ENCODE measurements around the gene NRP2. TPM values are rescaled to one million over a fixed set of nuclear protein-coding genes. Genes with fewer than 3 reads are reported as not detected.

NRP2 gene
- total RNA-seq, 1 experiment from 2014 or later: 1.2 TPM

DNA sequence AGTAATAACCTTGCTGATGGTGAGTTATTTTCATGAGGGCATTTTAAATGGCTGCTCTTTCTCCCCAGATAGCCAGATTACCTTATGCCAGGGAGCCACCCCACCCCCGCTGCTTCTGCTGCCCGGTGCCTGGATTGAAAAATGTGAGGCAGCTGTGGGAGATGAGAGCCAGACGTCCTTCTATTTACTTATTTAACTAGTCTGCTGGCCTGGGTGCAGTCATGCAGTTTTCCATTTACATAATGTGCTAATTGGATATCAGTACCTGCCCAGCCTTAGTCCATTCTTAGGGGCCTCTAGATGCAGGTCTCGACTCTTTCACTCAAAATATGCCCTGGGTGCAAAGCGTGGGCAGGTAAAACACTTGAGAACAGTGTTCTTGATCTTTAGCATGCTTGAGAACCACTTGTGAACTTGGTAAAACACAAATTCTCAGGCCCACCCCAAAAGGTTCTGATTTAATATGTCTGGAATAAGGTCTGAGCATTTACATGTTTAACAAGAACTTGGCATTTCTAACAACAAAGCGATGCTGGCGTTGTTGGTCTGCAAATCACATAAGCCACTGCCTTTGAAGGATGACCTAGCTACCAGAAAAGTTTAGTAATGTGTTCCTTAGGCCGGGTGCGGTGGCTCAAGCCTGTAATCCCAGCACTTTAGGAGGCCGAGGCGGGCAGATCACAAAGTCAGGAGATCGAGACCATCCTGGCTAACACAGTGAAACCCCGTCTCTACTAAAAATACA, 154.3 kb downstream of the NRP2 start:
- TF ChIP-seq FOSL1 (IDR thresholded peaks at IDR 0.05; ENCODE audit: low read depth) (no peak), ATF3 (IDR thresholded peaks at IDR 0.05) (no peak), ZBTB33 (IDR thresholded peaks at IDR 0.05; ENCODE audit: extremely low read depth, insufficient replicate concordance, low read length) (no peak), JUND (IDR thresholded peaks at IDR 0.05) (no peak), EGR1 (IDR thresholded peaks at IDR 0.05; ENCODE audit: low read depth) (no peak), ZNF274 (IDR thresholded peaks at IDR 0.05; ENCODE audit: low read depth, low read length) (no peak), YY1 (IDR thresholded peaks at IDR 0.05; ENCODE audit: extremely low read depth, insufficient replicate concordance, low read depth, low read length) (no peak)
- TF ChIP-seq, protein P1, sequence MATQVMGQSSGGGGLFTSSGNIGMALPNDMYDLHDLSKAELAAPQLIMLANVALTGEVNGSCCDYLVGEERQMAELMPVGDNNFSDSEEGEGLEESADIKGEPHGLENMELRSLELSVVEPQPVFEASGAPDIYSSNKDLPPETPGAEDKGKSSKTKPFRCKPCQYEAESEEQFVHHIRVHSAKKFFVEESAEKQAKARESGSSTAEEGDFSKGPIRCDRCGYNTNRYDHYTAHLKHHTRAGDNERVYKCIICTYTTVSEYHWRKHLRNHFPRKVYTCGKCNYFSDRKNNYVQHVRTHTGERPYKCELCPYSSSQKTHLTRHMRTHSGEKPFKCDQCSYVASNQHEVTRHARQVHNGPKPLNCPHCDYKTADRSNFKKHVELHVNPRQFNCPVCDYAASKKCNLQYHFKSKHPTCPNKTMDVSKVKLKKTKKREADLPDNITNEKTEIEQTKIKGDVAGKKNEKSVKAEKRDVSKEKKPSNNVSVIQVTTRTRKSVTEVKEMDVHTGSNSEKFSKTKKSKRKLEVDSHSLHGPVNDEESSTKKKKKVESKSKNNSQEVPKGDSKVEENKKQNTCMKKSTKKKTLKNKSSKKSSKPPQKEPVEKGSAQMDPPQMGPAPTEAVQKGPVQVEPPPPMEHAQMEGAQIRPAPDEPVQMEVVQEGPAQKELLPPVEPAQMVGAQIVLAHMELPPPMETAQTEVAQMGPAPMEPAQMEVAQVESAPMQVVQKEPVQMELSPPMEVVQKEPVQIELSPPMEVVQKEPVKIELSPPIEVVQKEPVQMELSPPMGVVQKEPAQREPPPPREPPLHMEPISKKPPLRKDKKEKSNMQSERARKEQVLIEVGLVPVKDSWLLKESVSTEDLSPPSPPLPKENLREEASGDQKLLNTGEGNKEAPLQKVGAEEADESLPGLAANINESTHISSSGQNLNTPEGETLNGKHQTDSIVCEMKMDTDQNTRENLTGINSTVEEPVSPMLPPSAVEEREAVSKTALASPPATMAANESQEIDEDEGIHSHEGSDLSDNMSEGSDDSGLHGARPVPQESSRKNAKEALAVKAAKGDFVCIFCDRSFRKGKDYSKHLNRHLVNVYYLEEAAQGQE (IDR thresholded peaks at IDR 0.05; ENCODE audit: low read depth): no peak
- TF ChIP-seq, protein P2, sequence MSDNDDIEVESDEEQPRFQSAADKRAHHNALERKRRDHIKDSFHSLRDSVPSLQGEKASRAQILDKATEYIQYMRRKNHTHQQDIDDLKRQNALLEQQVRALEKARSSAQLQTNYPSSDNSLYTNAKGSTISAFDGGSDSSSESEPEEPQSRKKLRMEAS (IDR thresholded peaks at IDR 0.05): no peak
- POLR2A ChIA-PET: no interaction called here
- no peak overlapping the region for H2AFZ ChIP-seq (ENCODE audit: low read depth, low read length, poor library complexity, severe bottlenecking)
- DNase-seq (ENCODE audit: low read depth, low spot score) (no peak), ATAC-seq (no peak)
- H3K9ac ChIP-seq (ENCODE audit: low read length): no peak overlapping the region
- H3K27ac ChIP-seq (ENCODE audit: low read depth, low read length): no peak overlapping the region
- H3K79me2 ChIP-seq (ENCODE audit: insufficient read depth, low read length): no peaks in the 10 kb centered on the region
- no peak overlapping the region for H3K4me2 ChIP-seq (ENCODE audit: low read length)
- CTCF ChIA-PET: no interaction called here
- no peaks in the 10 kb centered on the region for H3K9me3 ChIP-seq (ENCODE audit: control insufficient read depth in 1 of 2, insufficient read depth in 1 of 2, low read depth in 1 of 2, low read length in 2 of 2)
- intact Hi-C loops (cut with micrococcal nuclease): no loop called here
- no peak overlapping the region for H3K4me3 ChIP-seq (replicated peaks in 1 of 2; ENCODE audit: low read depth in 1 of 2, low read length in 2 of 2)
- H3K36me3 ChIP-seq (ENCODE audit: control insufficient read depth in 1 of 2, insufficient read depth in 2 of 2, low read length in 2 of 2): no peaks in the 10 kb centered on the region
- no peaks in the 10 kb centered on the region for H4K20me1 ChIP-seq (ENCODE audit: insufficient read depth)
- no peaks in the 10 kb centered on the region for H3K27me3 ChIP-seq (ENCODE audit: insufficient read depth, low read length)
- no TSS peak for BruUV-seq (replicated peaks)
- H3K9me2 ChIP-seq (ENCODE audit: insufficient read depth): no peaks in the 10 kb centered on the region
- RAD21 ChIA-PET (ENCODE audit: low non-redundant PET in 1 of 2, low total read pairs in 2 of 2, uncharacterized antibody in 2 of 2, unreplicated experiment in 2 of 2): no interaction called here
- H3K4me1 ChIP-seq (ENCODE audit: control insufficient read depth in 1 of 2, insufficient read depth in 2 of 2, low read length in 2 of 2): no peaks in the 10 kb centered on the region

Data from HCT116 (cell line).